ENCODE measurements around the gene YBX3.

DNA sequence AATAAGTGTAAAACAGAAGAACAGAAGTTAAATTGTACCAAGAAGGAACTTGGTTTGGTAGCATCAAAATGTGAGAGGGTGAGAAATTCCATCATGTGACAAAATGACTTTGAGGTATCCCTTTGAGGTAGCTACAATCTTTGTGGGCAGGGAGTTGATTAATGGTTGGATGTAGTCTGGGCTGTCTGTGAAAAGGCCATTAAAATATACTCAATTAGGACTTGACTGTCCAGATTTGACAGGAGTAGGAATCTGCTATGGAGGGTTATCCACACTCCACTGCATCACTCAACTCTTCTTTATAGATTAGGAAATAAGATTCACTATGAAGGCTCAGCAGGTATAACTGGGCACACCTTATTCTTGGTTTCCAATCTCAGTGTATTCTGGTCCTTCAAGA, 7.4 kb upstream of the YBX3 start:
- TF ChIP-seq, protein P1, sequence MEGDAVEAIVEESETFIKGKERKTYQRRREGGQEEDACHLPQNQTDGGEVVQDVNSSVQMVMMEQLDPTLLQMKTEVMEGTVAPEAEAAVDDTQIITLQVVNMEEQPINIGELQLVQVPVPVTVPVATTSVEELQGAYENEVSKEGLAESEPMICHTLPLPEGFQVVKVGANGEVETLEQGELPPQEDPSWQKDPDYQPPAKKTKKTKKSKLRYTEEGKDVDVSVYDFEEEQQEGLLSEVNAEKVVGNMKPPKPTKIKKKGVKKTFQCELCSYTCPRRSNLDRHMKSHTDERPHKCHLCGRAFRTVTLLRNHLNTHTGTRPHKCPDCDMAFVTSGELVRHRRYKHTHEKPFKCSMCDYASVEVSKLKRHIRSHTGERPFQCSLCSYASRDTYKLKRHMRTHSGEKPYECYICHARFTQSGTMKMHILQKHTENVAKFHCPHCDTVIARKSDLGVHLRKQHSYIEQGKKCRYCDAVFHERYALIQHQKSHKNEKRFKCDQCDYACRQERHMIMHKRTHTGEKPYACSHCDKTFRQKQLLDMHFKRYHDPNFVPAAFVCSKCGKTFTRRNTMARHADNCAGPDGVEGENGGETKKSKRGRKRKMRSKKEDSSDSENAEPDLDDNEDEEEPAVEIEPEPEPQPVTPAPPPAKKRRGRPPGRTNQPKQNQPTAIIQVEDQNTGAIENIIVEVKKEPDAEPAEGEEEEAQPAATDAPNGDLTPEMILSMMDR (IDR thresholded peaks at IDR 0.05), result no peak
- no peak for TF ChIP-seq EZH2 (IDR thresholded peaks at IDR 0.05; ENCODE audit: borderline replicate concordance, insufficient read depth, low read depth, low read length, poor library complexity, severe bottlenecking)
